Activated T-helper 9 cell treated with anti-CD3 and anti-CD28 coated beads, Interleukin-2, amount 50 U/mL, for 16 hours (primary cell): ENCODE data around the gene ETS1.

Source experiments
- DNase-seq: peaks from one replicate; pipeline ENCODE4 v3.0.0-alpha.2; 2020; ENCODE audit warnings: low read depth

ETS1 gene

DNA sequence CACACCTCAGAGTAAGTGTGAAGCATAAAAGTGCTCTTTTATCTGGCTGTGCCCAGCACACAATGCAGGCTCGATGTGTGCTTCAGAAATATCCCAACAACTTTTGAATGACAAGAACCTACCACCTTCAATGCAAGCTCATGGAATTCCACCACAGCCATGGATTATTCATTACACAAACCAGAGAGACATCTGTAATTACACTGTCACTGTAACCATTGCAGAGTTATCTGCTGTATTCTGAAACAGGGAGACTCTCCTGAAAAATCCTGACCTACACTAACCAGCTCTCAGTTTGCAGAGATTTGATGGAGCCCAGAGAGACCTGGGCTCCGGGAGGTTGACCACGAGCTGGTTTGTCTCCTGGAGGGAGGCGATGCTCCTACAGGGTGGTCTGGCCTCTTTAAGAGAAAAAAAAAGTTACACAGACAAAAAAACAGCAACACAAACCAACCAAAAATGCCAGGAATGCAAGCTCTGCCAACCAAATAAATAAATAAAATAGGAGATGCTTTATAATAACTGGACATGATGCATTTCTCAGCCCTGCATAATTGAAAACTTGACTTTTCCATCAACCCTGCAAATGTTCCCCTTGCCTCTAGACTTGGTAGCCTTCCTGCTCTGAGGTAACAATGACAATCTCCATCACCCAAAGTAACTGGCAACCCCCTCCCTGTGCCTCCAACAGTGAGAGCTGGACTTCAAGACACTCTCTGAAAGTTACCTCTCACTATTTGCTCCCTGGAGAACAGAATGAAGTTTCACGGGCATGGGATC is 69.7 kb downstream of the ETS1 start:
- no peak for DNase-seq

GRCh38 chr11:128516886-128517285 is 70.5 kb downstream of the ETS1 start:
- no peak for DNase-seq

DNA sequence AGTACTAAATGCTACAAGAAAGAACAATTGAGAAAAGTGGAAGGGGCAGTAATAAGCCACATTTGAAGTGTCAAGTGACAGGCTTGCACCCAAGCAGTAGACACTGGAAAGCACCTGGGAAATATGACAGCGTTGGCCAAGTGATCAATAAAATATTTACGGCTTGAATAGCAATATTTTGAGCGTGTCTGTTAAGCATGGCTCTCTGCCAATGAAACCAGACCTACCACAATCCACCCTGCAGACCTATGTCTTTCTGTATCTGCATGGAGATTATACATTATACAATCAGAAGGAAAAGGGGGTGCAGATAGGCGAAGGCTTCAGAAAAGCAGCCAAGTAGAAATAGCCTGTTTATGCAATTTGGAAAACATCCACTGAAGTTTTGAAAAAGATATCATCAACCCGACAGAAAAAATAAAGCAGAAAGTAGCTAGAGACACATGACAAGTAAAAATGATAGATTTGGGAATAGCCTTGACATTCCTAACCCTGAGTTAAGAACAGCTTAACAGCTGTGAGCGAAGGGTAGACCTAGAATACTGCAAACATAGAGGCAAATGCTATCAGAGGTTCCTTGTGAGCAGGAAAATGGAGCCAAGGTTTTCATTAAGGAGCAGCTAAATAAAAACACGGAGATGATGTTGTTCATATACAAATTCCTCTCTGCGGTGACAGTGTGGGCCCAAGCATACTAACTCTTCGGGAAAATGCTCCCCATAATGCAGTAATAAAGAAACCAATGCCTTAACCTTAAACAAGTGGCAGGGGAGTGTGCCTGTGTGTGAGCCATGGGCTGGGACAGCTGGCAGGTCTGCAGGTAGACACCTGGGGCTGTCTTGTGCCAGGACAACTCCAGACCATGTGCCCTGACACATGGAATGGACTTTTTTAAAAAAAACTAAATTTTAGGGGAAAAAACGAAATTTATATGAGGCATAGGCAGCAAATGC is 71.3 kb downstream of the ETS1 start:
- DNase-seq: no peak

- DNase-seq: no peak
Measured at GRCh38 chr11:128515086-128515485, 72.3 kb downstream of the ETS1 start.

- no peak for DNase-seq
Measured at GRCh38 chr11:128513915-128514681, 73.3 kb downstream of the ETS1 start.

GRCh38 chr11:128512474-128512996 is 74.8 kb downstream of the ETS1 start:
- no peak for DNase-seq

DNA sequence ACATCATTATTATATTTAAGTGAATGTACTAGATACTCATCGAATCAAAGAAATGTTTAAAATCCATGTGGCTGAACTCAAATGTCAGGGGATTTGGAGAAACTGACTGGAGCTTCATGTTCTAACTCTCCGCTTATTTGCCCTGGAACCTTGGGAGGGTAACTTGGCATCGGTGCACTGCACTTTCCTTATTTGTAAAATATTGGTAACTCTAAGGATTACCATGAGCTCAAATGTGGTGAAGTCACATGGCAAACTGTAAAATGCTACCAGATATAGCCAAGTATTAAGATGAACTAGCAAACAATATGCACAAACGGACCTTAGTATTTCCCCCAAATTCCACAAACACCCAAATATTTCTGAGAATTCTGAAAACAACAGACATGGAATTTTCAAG is 75.6 kb downstream of the ETS1 start:
- DNase-seq: no peak

DNA sequence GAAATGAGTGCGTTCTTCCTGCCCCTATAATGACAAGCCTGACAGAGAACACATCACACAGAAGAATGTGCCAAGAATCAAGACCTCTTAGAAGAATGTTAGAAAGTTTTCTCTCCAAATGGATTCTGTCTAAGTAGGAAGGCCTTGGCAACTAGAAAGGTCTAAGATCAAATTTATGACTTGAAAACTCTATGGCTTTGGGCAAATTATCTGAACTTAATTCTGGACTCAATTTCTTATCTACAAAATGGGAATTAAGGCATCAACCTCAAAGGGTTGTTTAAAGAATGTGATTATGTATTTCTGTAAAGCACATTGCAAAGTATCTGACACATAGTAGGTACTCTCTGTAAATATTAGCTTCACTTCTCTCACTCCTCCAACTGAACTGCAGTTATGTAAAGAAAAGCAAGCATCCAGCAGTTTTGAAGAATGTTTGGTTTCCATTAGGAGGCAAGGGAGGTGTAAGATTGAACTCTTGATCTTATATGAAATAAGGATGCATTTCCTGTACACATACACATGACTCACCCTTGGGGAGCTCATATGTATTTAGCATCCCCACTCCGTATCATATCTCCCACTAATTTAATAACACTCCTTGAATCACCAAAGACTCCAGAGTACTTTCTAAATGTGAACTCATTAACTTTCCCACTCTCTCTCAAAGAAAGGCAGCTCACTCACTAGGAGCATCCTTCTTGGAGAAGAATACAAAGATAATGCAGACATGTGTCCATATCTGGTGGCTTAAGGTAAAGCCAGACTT is 77.6 kb downstream of the ETS1 start:
- no peak for DNase-seq

- no peak for DNase-seq
Measured at GRCh38 chr11:128508770-128509510, 78.4 kb downstream of the ETS1 start.

- no peak for DNase-seq
Measured at GRCh38 chr11:128507936-128508335, 79.4 kb downstream of the ETS1 start.

DNA sequence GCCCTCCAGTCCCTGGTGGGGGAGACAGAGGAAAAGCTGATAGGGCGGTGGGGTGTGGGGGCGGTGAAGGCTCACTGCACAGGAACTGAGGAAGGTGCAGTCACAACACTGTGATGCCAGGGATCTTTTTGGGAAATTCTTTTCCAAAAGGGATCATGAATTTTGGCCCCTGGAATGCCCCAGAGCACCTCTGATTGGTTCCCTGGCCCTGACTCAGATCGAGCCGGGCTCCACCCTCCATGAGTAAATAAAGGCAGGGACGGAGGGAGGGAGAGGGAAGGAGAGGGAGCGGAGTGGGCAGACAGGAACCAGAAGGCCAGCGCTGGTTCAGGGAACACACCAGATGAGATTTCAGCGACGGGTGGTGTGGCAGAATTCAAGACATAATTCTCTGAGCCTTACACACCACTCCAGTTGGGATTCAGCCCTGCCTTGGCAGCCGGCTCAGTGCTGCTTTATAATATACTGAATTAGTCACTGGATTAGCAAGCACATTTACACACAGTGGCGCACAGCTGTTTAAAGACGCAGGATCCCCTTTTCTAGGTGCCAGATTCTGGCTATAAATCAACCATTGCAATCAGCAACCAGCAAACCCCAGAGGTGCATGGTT is 80.3 kb downstream of the ETS1 start:
- DNase-seq: peak; percentile 27

DNA sequence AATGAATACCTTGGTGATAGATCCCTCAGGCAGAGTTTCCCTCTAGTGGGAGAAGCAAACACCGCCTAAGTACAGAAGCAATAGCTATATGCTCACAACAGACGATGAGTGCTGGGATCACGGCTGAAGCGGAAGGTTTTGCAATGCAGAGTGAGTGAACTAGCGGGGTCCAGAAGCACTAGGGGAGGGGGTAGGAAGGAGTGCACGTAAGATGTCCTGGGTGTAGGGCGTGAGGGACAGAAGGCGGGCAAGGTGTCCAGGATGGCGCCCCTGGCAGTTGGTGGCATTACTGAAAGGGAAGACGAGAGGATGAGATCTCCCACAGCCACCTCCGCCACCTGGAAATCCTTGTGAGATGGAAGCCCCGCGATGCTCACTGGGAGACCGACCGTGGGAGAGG is 81.0 kb downstream of the ETS1 start:
- DNase-seq: no peak

- DNase-seq: no peak
Measured at GRCh38 chr11:128505449-128506065, 81.8 kb downstream of the ETS1 start.

DNA sequence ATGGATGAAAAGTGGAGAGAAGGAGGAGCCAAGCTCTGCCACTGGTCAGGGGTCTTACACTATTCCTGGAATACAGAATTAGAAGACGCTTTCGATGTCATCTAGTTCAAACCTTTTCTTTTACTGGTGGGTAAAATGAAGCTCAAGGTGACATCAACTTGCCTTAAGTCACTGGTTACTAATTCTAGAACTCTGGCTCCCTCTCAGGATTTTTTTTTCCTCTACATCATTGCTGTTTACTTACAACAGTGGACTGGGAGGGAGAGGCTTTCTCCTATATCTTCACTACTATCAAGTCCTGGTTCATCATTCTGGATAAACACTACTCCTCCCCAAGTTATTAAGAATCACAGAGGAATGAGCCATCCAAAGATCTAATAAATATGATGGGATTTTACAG is 82.9 kb downstream of the ETS1 start:
- no peak for DNase-seq

DNA sequence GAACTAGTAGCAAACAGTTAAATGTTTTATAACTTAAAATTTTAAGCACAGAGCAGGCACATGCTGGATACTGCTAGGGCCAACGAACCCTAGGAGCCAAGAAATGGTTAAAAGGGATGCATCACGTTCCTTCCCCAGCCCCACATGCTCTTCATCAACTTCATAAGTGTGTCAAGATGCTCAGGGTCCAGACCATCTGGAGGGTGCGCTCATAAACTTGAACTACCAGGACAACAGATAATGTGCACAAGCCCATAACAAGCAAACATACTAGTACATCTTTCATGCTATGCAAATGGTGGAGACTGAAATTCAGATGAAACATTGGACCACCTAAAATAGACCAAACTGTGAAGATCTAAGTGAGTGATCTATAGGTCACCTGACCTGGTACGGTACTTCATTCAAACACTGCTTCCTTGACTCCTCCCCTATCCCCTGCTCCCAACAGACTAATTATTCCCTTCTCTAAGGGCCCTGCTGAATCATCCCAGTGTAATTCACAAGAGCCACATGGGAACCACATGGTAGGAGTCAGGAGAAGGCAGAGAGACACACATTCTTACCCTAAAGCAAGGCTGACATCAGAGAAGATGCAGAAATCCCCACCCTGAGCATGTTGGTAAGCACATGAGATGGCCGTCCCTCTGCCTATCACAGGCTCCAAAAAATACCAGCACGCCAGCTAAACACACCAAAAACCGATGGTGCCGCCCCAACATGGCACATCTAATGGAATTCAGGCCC is 83.9 kb downstream of the ETS1 start:
- no peak for DNase-seq

GRCh38 chr11:128502726-128503125 is 84.6 kb downstream of the ETS1 start:
- no peak for DNase-seq

- no peak for DNase-seq
Measured at GRCh38 chr11:128501632-128502549, 85.5 kb downstream of the ETS1 start.

GRCh38 chr11:128501008-128501407 is 86.3 kb downstream of the ETS1 start:
- no peak for DNase-seq
